Breast epithelium (tissue), 3 donors: ENCODE results near the gene SUMO4.

ENCODE experiments used
- POLR2A ChIP-seq: fragments of 450-650 bp; IDR thresholded peaks from one replicate; pipeline ENCODE4 v1.6.1; 2016; ENCODE audit warnings: antibody characterized with exemption, mild to moderate bottlenecking, moderate library complexity
- POLR2AphosphoS5 ChIP-seq, 3 donors: sonication (generic); formaldehyde crosslinking; IDR thresholded peaks; one replicate each; pipeline ENCODE4 v1.6.1; 2017; ENCODE audit warnings: antibody characterized with exemption in 3 of 3
- TF ChIP-seq, protein P1 (sequence below), 3 donors: fragments of 450-650 bp; IDR thresholded peaks; one replicate each; pipeline ENCODE4 v1.5.1; 2016 to 2017; ENCODE audit warnings: antibody characterized with exemption in 3 of 3, mild to moderate bottlenecking in 3 of 3, moderate library complexity in 3 of 3

DNA sequence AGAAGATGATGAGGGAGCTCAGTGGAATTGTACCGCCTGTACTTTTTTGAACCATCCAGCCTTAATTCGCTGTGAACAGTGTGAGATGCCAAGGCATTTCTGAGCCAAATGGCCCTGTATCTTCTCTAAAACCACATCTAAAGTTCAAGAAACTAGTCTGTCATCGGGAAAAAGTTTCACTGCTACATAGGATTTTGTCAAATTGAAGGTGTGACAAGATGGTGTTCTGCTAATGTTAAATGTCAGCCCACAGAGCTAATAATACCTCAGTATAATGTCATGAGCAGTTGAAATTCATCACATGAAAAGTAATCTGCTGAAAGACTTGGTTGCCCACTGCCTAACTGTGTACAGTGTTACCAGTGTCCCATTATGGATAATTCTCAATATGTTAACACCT lies 9.6 kb downstream of the SUMO4 start:
- no peak for TF ChIP-seq POLR2A
- TF ChIP-seq, protein P1, sequence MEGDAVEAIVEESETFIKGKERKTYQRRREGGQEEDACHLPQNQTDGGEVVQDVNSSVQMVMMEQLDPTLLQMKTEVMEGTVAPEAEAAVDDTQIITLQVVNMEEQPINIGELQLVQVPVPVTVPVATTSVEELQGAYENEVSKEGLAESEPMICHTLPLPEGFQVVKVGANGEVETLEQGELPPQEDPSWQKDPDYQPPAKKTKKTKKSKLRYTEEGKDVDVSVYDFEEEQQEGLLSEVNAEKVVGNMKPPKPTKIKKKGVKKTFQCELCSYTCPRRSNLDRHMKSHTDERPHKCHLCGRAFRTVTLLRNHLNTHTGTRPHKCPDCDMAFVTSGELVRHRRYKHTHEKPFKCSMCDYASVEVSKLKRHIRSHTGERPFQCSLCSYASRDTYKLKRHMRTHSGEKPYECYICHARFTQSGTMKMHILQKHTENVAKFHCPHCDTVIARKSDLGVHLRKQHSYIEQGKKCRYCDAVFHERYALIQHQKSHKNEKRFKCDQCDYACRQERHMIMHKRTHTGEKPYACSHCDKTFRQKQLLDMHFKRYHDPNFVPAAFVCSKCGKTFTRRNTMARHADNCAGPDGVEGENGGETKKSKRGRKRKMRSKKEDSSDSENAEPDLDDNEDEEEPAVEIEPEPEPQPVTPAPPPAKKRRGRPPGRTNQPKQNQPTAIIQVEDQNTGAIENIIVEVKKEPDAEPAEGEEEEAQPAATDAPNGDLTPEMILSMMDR (IDR thresholded peaks at IDR 0.05): no peak
- TF ChIP-seq POLR2AphosphoS5 (IDR thresholded peaks at IDR 0.05): no peak
